NCI-H128 (cell line): ENCODE measurements around the gene BCL7A.
"Not testable (repeated sequence)": the region's sequence is repeated elsewhere in the genome, so short reads cannot be mapped to it uniquely, and the experiment has no call there.

Source experiments
- DNase-seq: peaks from one replicate; lab custom pipeline; 2025; ENCODE audit not compliant: unreplicated experiment; lab: John Stamatoyannopoulos, UW

BCL7A gene

DNA sequence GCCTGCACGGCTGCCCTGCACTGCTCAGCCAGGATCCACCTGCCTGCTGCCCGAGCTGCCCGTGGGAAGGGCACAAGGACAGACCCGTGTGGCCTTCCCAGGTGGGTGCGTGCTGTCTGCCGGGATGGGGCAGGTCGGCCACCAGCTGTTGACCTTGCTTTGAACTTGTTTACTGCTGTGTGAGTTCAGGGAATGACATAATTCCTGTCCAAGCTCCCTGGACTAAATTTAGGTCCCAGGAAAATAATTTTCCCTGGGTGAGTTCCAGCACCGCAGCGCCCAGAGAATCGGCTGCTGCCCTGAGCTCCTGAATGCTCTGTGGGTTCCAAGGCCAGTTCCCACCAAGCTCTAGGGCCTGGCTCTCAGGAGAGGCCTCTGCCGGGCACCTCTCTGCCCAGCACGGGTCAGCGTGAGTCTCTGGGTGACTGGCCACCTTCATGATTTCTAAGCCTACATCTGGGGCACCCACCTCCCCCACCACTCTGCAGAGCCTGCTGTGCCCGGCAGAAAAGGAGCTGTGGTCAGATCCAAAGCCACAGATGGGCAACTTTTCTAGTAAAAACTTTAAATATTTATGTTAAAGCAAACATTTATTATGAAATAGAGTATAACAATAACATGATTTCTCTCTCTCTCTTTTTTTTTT, 29.7 kb downstream of the BCL7A start:
- no peak for DNase-seq

DNA sequence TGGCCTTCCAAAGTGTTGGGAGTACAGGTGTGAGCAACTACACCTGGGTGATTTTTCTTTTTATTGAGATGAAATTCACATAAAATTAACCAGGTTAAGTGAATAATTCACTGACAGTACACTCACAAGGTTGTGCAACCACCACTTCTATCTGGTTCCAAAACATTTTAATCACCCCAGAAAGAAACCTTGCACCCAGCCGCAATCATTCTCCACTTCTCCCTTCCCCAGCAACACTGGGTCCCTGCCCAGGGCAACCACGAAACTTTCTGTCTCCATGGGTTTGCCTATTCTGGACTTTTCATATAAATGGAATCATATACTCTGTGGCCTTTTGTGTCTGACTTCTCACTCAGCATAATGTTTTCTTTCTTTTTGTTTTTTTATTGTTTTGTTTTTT, 30.6 kb downstream of the BCL7A start:
- no peak for DNase-seq

DNA sequence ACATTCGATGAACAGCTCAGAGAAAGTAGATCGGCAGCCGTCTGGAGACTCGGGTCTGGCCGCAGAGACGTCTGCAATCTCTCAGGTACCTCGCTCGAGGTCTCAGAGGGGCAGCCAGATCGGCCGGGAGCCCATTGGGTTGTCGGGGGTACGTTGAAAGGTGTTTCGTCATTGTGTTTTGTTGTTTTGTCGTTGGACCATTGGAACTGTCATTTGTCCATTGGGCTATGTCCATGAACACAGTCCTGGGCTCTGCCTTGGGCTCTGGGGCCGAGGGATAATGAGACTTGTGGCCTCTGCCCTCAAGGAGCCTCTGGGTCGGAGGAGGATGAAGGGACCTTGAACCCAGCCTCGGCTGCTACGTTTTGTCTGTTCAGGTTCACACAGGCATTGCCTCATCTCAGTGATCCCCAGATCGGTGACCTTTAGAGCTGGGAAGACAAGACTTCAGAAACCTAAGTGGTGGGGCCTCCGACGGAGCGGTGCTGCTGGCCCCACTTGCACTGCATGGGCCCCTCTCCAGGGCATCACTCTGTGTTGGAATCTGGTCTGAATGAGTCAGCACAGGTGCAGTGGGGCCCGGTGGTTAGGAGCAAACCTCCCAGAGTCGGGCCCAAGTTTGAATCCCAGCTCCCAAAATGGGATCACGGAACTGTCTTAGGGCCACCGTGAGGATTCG, 33.3 kb downstream of the BCL7A start:
- no peak for DNase-seq

DNA sequence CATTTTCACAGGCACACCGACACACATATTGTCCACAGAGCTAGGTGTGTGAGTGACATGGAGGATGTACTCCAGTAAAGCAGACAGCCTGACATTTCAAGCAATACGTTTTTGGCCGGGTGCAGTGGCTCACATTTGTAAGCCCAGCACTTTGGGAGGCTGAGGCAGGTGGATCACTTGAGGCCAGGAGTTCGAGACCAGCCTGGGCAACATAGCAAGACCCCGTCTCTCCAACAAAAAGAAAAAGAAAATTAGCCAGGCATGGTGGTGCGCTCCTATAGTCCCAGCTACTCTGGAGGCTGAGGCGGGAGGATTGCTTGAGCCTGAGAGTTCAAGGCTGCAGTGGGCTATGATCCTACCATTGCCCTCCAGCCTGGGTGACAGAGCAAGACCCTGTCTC, 34.7 kb downstream of the BCL7A start:
- not testable (repeated sequence) for DNase-seq

DNA sequence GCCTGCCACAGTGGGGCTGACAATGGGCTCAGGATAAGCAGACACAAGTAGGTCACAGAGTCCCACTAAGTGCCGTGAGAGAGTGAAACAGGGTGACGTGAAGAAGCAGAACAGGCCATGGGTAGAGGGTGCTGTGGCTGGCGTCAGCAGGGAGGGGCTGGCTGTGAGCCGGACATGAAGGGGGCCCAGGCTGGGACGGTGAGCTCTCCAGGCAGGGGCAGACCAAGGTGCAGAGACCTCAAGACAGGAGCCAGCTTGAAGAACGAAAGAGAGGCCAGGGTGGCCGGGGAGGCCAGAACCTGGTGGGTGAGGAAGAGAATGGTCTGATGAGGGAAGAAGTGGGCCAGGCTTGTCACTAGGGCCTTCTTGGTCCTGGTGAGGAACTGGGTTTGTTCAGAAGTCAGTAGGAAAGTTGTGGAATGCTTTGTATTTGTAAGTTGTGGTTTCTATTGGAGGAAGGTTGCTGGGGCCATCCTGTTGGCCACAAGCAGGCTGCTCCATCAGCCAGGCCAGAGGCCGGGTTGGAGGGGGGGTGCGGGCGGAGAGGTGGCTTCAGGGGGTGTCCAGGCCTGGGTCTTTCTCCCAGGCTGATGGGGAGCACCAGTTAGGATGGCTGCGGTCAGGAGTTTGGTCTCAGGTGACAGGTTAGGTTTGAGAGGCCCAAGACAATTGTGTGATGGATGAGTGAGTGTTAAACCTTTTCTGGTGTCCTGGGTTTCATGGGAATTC, 35.5 kb downstream of the BCL7A start:
- no peak for DNase-seq

DNA sequence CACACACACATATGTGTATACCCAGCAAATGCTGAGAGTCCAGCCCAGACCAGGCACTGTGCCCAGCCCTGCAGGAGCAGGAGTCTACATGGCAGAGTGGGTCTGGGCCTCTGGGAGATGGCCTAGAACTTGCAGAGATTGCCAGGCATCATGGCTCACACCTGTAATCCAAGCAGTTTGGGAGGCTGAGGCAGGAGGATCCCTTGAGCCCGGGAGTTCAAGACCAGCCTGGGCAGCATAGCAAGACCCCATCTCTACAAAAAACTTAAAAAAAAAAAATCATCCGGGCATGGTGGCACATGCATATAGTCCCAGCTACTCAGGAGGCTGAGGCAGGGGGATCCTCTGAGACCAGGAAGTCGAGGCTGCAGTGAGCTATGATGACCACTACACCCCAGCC, 36.1 kb downstream of the BCL7A start:
- DNase-seq, result no peak

DNA sequence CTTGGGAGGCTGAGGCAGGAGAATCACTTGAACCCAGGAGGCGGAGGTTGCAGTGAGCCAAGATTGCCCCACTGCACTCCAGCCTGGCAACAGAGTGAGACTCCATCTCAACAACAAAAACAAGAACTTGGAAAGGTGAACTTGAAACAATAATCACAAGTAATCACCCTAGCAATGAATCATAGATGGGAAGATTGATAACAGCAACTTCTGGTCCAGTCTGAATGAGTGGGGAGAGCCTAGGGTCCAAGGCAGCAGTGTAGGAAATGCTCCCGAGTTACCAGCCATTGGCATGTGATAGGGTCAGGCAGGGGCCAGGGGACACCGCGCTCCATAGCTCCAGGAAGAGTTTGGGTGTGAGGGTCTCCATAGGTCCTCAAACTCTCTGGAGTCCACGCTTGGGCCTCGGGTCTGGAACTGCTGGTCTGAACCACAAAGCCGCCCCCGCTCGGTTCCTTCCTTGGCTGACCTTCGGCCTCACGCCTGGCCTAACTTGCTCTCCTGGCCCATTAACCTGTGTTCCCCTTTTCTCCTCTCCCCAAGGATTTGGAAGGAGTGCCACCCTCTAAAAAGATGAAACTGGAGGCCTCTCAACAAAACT, 37.0 kb downstream of the BCL7A start:
- DNase-seq, result no peak

DNA sequence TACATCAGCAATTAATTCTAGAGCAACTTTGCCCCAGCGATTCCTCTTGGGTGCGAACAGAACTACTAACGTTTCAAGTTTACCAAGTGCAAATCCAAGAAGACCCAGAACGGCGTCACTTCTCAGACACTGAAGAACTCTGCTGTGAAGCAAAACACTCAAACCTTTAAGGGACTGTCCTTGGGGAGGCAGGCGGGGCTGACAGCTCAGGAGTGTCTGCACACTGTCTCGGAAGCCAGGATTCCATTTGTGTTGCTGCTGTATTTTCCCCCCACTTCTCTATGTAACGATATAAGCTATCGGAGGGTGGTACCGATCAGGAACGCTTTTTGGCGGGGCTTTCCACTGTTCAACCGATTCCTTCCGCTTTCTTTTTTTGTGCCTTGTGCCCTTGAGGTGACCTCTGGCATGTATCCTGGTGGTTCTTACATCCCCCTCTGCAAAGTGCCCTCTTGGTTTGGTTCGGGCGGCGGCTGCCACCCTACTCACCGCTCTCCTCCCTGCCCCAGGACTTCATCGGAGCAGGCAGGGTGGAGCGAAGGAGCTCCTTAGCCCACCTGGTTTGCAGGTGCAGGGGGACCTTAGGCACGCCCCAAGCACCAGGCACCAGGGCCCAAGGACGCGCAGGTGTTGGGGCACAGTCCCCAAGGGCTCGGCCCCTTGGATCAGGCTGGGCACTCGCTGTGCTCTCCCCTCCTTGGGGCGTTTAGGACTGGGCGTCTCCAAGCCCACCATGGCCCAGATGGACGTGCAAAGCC, 37.7 kb downstream of the BCL7A start:
- no peak for DNase-seq

DNA sequence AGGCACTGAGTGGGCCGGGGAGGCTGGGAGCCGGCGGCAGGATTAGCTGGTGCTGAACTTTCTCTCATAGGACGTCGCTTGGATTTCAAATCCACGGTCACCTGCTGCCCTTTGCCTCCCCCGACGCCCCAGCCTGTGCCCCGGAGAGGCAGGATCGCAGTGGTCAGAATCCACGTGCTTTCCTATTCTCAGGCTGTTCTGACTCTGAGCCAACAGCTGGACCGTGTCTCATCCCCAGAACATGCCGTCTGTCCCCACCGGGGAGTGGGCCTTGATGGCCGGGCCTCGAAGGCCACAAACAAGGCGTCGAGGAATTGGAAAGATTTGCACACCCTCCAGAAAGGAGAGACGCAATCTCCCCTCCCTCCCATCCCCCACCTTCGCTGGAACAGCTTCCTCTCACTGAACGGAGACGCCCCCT, 38.4 kb downstream of the BCL7A start:
- no peak for DNase-seq

DNA sequence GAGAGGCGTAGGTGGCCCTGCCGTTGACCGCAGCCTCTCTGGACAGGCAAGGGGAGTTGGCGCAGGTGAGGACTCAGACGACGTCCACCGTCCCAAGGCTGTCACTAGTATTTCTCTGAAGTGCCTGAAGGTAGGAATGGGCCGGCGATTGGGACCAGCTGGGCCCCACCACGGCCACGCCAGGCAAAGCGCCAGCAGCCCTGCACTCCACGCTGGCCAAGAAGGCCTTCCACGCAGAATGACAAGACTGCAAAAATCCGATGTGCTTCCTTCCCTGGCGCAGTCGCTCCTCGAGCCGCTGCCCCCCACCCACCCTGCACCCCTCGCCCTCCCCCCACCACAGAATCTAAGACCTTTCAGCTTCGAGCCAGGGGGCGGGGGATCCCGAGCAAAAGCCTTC, 39.6 kb downstream of the BCL7A start:
- DNase-seq, result no peak

DNA sequence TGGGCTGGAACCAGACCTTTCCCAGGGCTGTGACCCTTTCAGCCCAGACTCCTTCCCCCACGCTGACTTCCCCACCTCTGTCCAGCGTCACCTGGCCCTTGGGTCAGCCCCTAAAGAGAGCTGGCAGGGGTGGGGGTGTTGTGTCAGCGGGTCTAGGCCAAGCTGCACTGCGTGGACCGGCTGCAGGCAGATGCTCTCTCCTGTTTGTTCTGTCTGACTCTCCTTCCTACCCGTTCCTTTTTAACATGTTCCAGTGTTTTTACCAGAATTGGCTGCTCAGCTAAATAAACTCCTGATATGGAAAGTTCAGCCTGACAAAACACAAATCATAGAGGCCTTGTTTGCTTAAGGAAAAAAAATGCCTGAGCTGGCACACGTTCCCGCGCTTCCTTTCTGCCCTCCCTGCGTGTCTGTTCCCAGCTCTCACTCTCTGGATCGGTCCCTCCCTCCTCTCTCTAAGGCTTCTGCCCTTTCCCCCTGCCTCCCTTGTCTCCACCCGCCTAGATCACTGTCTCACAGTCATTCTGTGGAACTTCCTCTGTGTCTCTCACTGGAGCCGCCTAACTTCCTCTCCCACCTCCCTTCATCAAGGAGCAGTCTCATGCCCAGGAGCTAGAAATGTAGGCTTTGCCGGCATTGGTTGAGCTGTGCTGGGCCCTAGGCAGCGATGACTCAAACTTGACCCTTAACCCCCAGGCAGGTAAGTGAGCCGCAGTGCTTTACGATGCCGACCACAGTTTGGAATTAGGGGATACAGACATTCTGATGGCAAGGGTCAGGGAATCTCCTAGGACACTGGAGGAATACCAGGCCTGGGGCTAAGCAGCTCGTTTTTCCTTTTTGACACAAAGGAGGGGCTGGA, 41.4 kb downstream of the BCL7A start:
- DNase-seq, result no peak

DNA sequence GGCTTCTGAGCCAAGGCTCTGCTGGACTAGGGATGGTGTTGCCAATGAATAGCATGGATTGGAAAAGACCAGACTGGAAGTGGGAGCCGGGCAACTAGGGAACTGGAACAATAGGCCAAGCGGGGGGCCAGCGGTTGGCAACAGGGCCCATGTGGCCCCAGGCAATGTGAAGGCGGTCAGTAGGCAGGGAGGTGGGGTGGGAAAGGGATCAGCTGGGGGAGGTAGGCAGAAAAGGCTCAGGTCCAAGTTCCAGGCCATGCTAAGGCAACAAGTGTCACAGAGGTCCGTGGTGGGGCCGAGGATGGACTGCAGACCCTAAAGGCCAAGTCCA, 42.0 kb downstream of the BCL7A start:
- DNase-seq, result no peak

DNA sequence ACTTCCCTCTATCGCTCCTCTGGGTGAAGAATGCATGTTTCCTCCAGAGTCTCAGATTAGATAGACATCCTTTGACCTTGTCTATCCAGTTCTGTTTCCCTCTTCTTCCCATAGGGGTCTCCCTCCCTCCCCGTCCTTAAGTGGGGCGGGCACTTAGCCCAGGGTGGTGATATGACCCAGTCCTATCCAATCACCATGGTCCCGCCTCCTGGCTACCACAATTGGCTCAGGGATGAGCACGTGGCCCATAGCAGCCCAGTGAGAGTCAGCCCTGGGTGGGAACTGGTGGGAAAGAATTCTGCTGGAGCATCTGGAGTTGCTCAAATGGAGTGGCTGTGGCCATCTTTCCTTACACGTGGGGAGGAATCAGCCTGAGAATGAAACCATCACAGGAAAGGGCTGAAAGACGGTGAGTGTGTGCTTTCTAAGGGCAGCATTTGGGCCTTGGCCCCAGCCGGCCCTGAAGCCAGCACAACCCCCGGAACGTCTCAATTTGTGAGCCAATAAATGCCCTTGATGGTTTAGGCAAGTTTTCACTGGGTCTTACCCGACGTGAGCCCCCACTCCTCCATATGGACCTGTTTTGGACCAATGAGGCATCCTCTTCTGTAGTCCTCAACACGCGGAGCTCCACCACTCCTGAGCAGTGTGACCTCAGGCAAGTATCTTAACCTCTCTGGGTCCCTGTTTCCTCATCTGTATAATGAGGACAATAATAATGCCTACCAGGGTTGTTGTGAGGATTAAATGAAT, 42.5 kb downstream of the BCL7A start:
- no peak for DNase-seq

DNA sequence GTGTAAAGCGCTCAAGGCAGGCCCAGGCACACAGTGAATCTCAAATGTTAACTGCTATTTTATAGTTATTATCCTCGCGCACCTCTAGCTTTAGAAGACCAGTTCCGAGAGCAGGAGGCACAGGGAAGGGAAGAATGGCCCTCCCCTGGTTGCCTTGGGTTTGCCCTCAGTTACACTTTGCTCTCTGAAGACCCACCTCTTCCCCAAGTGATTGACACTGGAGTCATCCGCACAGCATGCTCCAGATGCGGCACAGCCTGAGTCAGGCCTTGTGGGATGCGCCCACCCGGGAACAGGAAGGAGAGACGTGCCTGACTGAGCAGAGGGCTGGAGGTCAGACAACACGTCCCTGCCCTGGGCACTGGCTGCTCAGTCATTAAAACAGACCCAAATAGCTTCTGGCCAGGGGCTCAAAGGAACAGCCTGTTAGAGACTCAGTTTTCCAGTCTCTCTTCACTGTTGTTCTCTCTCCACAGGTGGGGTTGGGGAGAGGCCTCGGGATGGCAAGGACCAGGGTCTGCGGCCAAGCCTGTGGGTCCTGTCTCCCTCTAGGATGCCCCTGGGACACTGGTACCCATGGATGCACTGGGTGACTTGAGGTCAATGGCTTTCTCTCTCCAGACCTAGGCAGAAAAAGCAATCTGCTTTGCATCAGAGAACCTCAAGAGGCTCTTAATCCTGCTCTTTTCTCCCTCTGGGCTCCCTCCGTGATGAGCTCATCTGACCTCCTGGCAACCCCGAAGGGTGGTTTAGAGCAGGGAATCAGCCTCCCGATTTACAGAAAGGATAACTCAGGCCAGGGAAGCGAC, 43.3 kb downstream of the BCL7A start:
- DNase-seq, result peak; percentile 46

DNA sequence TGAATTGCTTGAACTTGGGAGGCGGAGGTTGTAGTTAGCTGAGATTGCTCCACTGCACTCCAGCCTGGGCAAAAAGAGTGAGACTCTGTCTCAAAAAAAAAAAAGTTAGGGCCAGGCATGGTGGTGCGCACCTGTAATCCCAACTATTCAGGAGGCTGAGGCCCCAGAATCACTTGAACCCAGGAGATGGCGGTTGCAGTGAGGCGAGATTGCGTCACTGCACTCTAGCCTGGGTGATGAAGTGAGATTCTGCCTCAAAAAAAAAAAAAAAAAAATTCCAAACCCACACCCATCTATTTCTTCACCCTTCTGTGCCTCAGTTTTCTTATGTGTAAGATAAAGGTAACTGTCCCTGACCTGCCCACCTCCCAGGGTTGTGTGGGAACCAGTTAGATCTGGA, 45.9 kb downstream of the BCL7A start:
- no peak for DNase-seq

DNA sequence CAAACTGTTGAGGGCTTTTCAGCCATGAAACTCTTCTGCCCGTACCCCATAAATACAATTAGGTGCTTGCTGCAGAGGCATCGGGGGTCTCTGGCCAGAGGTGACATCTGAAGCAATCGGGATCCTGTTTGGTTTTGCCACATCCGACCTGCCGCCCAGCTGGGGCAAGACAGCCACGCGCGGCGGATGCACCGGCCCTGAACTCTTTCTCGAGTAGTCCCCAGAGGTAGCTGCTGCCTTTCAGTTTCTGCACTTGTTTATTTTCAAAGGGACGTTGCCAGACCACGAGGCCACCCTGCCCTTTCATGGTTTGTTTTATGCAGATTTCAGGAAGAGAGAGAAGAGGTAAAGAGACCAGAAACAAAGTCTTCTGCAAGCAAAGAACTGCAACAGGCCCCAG, 46.3 kb downstream of the BCL7A start:
- no peak for DNase-seq

DNA sequence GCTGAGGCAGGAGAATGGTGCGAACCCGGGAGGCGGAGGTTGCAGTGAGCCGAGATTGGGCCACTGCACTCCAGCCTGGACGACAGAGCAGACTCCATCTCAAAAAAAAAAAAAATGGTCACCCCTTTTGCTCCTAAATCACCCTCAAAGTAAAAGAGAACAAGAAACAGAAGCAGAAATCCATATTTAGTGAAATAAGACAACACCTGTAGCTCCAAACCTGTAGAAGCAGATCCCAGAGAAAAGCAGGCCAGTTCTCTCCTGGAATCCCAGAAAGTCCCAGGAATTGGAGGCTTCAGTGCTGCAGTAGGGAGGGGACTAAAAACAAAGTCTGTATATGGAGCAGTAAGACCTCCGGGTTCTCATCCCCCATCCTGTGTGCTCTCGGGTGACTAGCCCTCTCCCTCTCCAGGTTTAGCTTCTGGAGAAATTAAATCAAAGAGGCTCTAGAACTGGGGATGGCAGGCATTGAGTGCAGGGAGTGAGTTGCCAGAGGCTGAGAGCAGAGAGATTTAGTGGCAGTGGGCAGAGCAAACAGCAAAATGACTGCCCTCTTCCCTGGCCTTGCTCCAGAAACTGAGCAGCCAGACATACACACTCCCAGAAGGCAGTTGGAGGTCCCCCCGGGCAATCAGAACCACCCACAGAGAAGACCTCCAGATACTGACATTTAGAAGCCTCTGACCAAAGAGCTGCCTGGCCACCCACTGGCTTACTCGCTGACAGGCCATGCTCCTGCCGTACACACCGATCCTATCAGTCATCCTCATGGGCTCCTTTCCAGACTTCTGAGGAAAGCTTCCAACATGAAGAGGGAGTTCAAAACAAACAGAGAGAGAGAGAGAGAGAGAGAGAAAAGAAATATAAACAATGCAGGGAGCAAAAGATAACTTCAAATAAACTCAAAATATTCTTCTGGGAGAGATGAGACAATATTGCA, 50.6 kb downstream of the BCL7A start:
- no peak for DNase-seq

DNA sequence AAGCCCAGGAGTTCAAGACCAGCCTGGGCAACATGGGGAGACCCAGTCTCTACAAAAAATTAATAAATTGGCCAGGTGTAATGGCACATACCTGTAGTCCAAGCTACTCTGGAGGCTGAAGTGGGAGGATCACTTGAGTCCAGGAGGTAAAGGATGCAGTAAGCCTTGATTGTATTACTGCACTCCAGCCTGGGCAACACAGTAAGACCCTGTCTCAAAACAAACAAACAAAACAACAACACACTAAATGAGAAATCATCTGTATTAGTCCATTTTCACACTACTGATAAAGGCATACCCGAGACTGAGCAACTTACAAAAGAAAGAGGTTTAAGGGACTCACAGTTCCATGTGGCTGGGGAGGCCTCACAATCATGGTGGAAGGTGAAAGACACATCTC, 52.1 kb downstream of the BCL7A start:
- DNase-seq, result no peak
